Muscle of leg (tissue), 11 donors: ENCODE measurements around the gene GNB1L. TPM values are rescaled to one million over a fixed set of nuclear protein-coding genes. Genes with fewer than 3 reads are reported as not detected.

Experiments
- DNase-seq: peaks from one replicate; pipeline ENCODE4 v3.0.0; 2013
- H3K27ac ChIP-seq: one replicate; pipeline ENCODE4 v1.5.1; 2013; ENCODE audit warnings: mild to moderate bottlenecking, low read length, control low read depth
- H3K27me3 ChIP-seq: one replicate; pipeline ENCODE4 v1.6.1; 2013; ENCODE audit warnings: low read length; ENCODE audit not compliant: control insufficient read depth, insufficient read depth
- H3K36me3 ChIP-seq: one replicate; pipeline ENCODE4 v1.6.1; 2013; ENCODE audit warnings: low read length; ENCODE audit not compliant: control insufficient read depth, insufficient read depth
- H3K4me1 ChIP-seq: one replicate; pipeline ENCODE4 v1.6.1; 2013; ENCODE audit warnings: low read length; ENCODE audit not compliant: control insufficient read depth, insufficient read depth
- H3K4me3 ChIP-seq: one replicate; pipeline ENCODE4 v1.5.1; 2013; ENCODE audit warnings: low read length, control low read depth
- H3K9me3 ChIP-seq: replicated peaks from 2 replicates; pipeline ENCODE4 v1.6.1; 2013; ENCODE audit warnings: low read depth, low read length; ENCODE audit not compliant: control insufficient read depth
- WGBS: methylation state at CpG from one replicate; pipeline ENCODE4 v1.1.5; 2013; ENCODE audit warnings: missing lambda C conversion rate; ENCODE audit not compliant: insufficient coverage; 5-methylcytosine and 5-hydroxymethylcytosine counted together
- polyA plus RNA-seq, 8 donors: library from polyadenylated mRNA; unstranded; fragments of 120-200 nt; gene quantifications; one replicate each; pipeline versions ENCODE4 v1.2.1 to v1.2.3, GENCODE V29; 2013; ENCODE audit warnings: inconsistent platforms in 1 of 8, low replicate concordance in 1 of 8; ENCODE audit not compliant: insufficient read length in 8 of 8, insufficient read depth in 1 of 8
- total RNA-seq: library from RNA; stranded (reverse); fragments of 120-200 nt; gene quantifications from one replicate; pipeline ENCODE4 v1.2.4, GENCODE V29; 2013

The GNB1L gene
- total and polyA plus RNA-seq, 9 donors = 3.0 to 6.9 (median 4.6) TPM

- H3K4me3 ChIP-seq = no peak overlapping the region
- WGBS = 42% methylated on average over 21 of the region's 24 CpGs
- H3K36me3 ChIP-seq = no peaks in the 10 kb centered on the region
- peak overlapping the region; percentile 92 for H3K27ac ChIP-seq
- peaks cover 2% of the 10 kb centered on the region for H3K27me3 ChIP-seq
- DNase-seq = peak; percentile 91
- H3K9me3 ChIP-seq = no peaks in the 10 kb centered on the region
- H3K4me1 ChIP-seq = peaks cover 92% of the 10 kb centered on the region
These were observed 109.2 kb downstream of the GNB1L start for GRCh38 chr22:19745155-19746101.

GRCh38 chr22:19744350-19745006 lies 110.2 kb downstream of the GNB1L start:
- DNase-seq = no peak
- Histone ChIP-seq H3K4me3 (no peak overlapping the region), H3K36me3 (no peaks in the 10 kb centered on the region), H3K27ac (peak overlapping the region; percentile 92), H3K27me3 (no peaks in the 10 kb centered on the region), H3K4me1 (peaks cover 92% of the 10 kb centered on the region), H3K9me3 (no peaks in the 10 kb centered on the region)
- WGBS = 78% methylated on average over 12 of the region's 13 CpGs

GRCh38 chr22:19743651-19744050 lies 111.0 kb downstream of the GNB1L start:
- H3K4me1 ChIP-seq = peaks cover 92% of the 10 kb centered on the region
- DNase-seq = no peak
- no peak overlapping the region for H3K4me3 ChIP-seq
- H3K27me3 ChIP-seq = no peaks in the 10 kb centered on the region
- 72% methylated on average over 4 of the region's 4 CpGs for WGBS
- no peaks in the 10 kb centered on the region for H3K9me3 ChIP-seq
- no peak overlapping the region for H3K27ac ChIP-seq
- H3K36me3 ChIP-seq = no peaks in the 10 kb centered on the region

- Histone ChIP-seq H3K9me3 (no peaks in the 10 kb centered on the region), H3K4me1 (peaks cover 92% of the 10 kb centered on the region), H3K36me3 (no peaks in the 10 kb centered on the region), H3K4me3 (no peak overlapping the region), H3K27ac (no peak overlapping the region), H3K27me3 (no peaks in the 10 kb centered on the region)
- DNase-seq = no peak
- WGBS = 84% methylated on average over 5 of the region's 6 CpGs
These were observed 111.6 kb downstream of the GNB1L start for GRCh38 chr22:19743081-19743480.

DNA sequence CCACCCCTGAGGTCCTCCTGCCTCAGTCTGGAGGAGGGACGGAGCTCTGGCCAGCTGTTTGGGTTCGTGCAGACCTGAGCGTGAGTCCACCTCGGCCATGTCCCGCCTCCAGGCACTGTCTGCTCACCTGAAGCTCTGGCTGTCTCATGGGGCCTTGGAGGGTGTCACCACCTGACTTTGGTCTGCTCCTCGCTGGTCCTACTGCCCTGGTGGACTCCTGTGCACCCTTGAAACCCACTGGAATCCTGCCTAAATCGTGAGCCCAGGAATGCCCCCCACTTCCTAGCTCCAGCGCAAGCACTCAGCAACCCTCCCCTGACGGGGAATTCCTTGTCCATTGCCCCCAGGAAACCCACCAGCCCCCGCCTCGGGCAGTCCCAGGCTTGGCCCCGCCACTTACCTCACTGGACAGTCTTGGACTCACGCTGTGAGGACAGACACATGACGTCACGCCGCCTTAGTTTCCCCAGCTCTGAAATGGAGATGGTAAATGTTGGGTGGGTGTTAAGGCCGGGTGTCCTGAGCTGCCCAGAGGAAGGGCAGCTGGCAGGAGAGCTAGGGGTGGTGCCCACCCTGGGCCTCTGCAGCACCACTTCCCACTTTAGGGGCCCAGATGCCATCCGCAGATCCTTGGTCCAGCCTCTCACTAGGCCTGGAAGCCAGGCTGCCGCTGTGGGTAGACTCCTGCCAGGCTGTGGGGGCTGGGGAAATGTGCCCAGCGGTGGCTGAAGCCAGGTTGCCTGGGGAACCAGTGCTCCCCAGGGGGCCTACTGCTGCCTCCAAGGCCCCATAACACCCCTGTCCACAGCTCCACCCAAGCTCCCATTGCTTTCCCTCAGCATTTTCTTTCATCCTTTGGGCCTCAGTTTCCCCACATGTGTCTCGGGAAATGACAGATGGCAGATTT lies 112.3 kb downstream of the GNB1L start:
- Histone ChIP-seq H3K4me1 (peaks cover 89% of the 10 kb centered on the region), H3K27ac (no peak overlapping the region), H3K9me3 (no peaks in the 10 kb centered on the region), H3K27me3 (no peaks in the 10 kb centered on the region), H3K4me3 (no peak overlapping the region), H3K36me3 (no peaks in the 10 kb centered on the region)
- WGBS = 84% methylated on average over 16 of the region's 21 CpGs
- no peak for DNase-seq

- WGBS = 86% methylated on average over 5 of the region's 7 CpGs
- Histone ChIP-seq H3K9me3 (no peaks in the 10 kb centered on the region), H3K36me3 (no peaks in the 10 kb centered on the region), H3K27me3 (peaks cover 3% of the 10 kb centered on the region), H3K4me1 (peaks cover 76% of the 10 kb centered on the region), H3K27ac (no peak overlapping the region), H3K4me3 (no peak overlapping the region)
- no peak for DNase-seq
These were observed 113.6 kb downstream of the GNB1L start for GRCh38 chr22:19741053-19741452.

DNA sequence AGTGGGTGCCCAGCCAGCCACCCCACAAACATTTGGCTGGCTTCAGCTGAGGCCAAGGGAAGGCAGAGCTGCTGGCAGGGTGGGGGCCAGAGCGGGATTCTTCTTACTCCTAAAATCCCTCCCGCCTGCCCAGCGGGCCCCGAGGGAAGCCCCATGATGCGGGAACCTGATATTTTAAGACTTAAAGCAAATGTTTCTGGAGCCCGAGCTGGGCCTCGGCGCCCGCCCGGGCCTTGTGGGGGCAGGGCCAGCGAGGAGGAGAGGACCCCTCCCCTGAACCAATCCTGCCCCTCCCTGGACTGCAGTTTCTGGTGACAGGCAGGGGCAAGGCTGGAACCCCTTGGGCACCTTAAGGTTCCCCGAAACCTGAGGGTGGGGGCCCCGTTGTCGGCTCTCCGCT lies 114.1 kb downstream of the GNB1L start:
- peaks cover 71% of the 10 kb centered on the region for H3K4me1 ChIP-seq
- H3K4me3 ChIP-seq = no peak overlapping the region
- DNase-seq = no peak
- H3K36me3 ChIP-seq = no peaks in the 10 kb centered on the region
- no peaks in the 10 kb centered on the region for H3K9me3 ChIP-seq
- no peak overlapping the region for H3K27ac ChIP-seq
- whole genome bisulfite sequencing = 73% methylated on average over 5 of the region's 15 CpGs
- peaks cover 3% of the 10 kb centered on the region for H3K27me3 ChIP-seq

DNA sequence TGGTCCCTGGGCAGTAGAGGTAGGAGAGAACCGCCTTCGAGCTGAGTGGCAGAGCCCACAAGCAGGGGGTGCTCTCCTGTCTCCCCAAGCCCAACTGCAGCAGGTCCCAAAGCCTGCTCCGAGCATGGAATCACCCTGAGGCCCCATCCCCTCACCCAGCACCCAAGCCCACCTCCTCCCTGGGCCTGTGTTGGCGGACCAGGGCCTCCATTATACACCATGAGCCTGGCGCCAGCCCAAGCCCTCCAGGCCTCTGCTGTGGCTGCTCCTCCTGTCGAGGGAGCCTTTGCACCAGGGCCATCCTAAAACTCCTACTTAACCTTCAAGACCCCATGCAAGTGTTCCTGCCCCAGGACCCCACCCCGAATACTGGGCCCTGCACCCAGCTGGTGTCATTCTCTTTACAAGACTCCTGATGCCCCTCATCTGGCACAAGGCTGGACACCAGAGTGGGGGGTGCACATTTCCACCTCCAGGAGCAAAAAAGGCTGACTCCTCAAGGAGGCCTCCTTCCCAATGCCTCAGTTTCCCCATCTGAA lies 114.7 kb downstream of the GNB1L start:
- peaks cover 65% of the 10 kb centered on the region for H3K4me1 ChIP-seq

DNA sequence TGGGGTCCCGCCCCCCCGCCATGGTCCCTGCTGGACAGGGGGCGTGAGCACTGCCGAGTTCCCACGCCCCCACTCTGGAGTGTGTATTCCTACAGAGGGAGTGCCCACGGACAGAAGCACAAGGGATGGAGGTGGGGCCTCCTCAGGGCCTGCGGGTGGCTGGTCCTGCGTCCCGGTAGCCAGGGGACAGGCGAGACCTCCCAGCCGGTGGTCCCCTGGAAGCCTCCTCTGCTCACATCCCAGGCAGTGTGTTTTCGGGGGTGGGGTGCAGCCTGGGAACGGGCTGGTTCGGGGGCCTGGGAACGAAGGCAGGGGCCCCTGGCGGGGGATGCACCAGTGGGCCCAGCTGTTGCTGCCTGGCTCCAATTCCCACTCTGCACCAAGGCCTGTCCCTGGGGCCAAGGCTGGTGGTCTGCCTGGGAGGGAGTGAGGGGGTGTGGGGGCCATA lies 115.2 kb downstream of the GNB1L start:
- no peak for DNase-seq
- no peak overlapping the region for H3K27ac ChIP-seq
- 33% methylated on average over 9 of the region's 16 CpGs for WGBS
- peaks cover 60% of the 10 kb centered on the region for H3K4me1 ChIP-seq
- H3K36me3 ChIP-seq = no peaks in the 10 kb centered on the region
- H3K4me3 ChIP-seq = no peak overlapping the region
- no peaks in the 10 kb centered on the region for H3K9me3 ChIP-seq
- peaks cover 3% of the 10 kb centered on the region for H3K27me3 ChIP-seq

More for the DNA sequence above, 114.7 kb downstream of the GNB1L start:
- no peak overlapping the region for H3K4me3 ChIP-seq
- WGBS = 89% methylated on average over 5 of the region's 7 CpGs
- H3K27me3 ChIP-seq = peaks cover 3% of the 10 kb centered on the region
- no peaks in the 10 kb centered on the region for H3K36me3 ChIP-seq
- DNase-seq = no peak
- no peak overlapping the region for H3K27ac ChIP-seq
- no peaks in the 10 kb centered on the region for H3K9me3 ChIP-seq
